ENCODE data around the gene KCNQ4. TPM values are rescaled to one million over a fixed set of nuclear protein-coding genes. Genes with fewer than 3 reads are reported as not detected.

The KCNQ4 gene
- total RNA-seq, 6 experiments from 2014 or later, result 0.05 TPM; not detected in 5

DNA sequence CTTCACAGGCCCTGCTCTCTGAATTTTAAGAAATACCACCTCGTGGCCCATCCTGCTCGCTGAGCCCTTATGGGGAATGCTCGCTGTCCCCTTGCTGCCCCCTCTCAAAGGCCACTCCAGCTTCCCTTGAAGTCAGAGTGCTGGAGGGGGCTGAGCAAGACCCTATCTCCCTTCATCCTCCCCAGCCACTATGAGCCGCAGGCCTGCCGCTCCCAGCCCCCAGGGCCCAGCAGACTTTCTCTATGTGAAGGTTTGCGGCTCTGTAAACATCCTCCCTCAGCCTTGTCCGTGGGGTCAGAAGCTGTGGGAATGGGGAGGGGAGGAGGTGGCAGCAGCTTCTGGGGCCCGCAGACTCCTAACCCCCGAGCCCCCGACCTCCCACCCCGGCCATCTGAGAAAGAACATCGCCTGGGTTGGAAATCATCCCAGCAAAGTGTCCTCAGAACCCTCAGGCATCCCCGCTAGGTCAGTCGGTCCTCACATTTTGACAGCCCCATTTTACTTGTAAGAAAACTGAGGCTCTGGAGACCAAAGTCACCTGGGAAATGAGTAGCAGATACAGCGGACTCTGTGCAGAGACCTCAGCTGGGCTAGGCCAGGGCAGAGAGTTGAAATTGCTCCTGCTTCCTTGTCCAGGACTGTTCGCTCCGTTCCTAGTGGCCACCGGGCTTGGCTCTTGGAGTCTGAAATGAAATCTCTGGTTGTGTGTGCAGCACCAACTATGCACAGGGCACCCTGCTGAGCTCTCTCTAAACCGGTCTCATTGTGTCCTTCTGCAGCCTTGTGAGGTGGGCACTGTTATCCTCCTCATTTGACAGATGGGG lies 4.4 kb downstream of the KCNQ4 start:
- Mint-ChIP-seq H3K9me3 (no peaks in the 10 kb centered on the region), H3K27ac (no peak overlapping the region), H3K4me3 (no peak overlapping the region), H3K4me1 (ENCODE audit: low read depth) (peaks cover 5% of the 10 kb centered on the region), H3K36me3 (ENCODE audit: low read depth) (no peaks in the 10 kb centered on the region), H3K27me3 (ENCODE audit: insufficient read depth) (peaks cover 57% of the 10 kb centered on the region)
- no peak for DNase-seq
- TF ChIP-seq CTCF (IDR thresholded peaks at IDR 0.05), result no peak

- no peak overlapping the region for H3K4me3 Mint-ChIP-seq
- H3K9me3 Mint-ChIP-seq, result no peaks in the 10 kb centered on the region
- no peak for TF ChIP-seq CTCF (IDR thresholded peaks at IDR 0.05)
- H3K27ac Mint-ChIP-seq, result no peak overlapping the region
- no peaks in the 10 kb centered on the region for H3K4me1 Mint-ChIP-seq (ENCODE audit: low read depth)
- peaks cover 61% of the 10 kb centered on the region for H3K27me3 Mint-ChIP-seq (ENCODE audit: insufficient read depth)
- no peaks in the 10 kb centered on the region for H3K36me3 Mint-ChIP-seq (ENCODE audit: low read depth)
- DNase-seq, result no peak
Observed at GRCh38 chr1:40788561-40789341, 5.2 kb downstream of the KCNQ4 start.

DNA sequence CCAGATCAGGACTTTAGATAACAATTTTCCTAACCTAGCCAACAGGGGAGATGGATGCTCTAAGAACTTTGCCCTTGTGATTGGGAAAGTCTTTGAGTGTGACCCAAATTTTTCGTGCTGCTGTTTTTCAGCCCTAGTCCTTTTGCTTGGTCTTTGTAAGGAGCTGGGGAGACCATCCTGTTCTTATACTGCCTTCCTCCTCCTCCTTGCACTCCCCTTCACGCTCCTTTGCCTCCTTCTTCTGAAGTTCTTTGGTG lies 5.7 kb downstream of the KCNQ4 start:
- Mint-ChIP-seq H3K4me3 (no peak overlapping the region), H3K27me3 (ENCODE audit: insufficient read depth) (peaks cover 66% of the 10 kb centered on the region), H3K27ac (no peak overlapping the region), H3K9me3 (no peaks in the 10 kb centered on the region), H3K36me3 (ENCODE audit: low read depth) (no peaks in the 10 kb centered on the region), H3K4me1 (ENCODE audit: low read depth) (no peaks in the 10 kb centered on the region)
- no peak for DNase-seq
- TF ChIP-seq CTCF (IDR thresholded peaks at IDR 0.05), result no peak

DNA sequence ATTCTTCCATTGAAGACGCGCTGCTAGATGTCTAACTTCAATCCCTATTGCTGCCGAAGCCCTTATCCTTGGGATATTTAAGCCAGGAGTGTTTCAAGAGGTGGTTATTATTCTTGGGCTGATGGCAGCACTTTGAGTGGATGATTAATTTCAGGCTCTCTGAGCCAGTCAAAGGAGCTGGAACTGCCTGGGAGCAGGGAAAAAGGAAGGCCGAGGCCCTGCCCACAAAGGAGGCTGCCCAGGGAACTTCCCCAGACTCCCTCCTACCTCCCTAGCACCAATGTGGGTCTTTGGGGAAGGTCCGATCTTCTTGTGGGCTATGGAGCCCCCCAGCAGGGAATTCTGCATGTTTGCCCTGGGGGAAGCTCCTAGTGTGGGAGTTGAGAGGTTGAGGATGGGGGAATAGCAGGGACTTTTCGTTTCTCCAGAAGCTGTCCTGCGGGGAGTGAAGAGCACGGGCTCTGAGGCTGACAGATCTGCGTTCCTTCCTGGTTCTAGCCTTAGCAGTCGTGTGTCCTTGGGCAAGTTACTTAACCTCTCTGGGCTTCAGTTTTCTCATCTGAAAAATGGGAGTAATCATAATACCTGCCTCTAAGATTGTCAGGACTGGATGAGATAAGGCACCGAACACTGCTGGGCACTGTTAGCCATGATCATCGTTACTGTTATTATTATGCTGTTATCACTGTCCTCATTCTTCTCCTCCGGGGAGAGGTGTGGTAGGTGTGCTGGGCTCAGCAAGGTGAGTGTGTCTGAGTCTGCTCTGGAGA lies 6.3 kb downstream of the KCNQ4 start:
- Mint-ChIP-seq H3K4me1 (ENCODE audit: low read depth) (no peaks in the 10 kb centered on the region), H3K27me3 (ENCODE audit: insufficient read depth) (peaks cover 65% of the 10 kb centered on the region), H3K36me3 (ENCODE audit: low read depth) (no peaks in the 10 kb centered on the region), H3K27ac (no peak overlapping the region), H3K9me3 (no peaks in the 10 kb centered on the region), H3K4me3 (no peak overlapping the region)
- no peak for TF ChIP-seq CTCF (IDR thresholded peaks at IDR 0.05)
- no peak for DNase-seq

- Mint-ChIP-seq H3K4me3 (no peak overlapping the region), H3K36me3 (ENCODE audit: low read depth) (no peaks in the 10 kb centered on the region), H3K9me3 (no peaks in the 10 kb centered on the region), H3K4me1 (ENCODE audit: low read depth) (peaks cover 9% of the 10 kb centered on the region), H3K27ac (no peak overlapping the region), H3K27me3 (ENCODE audit: insufficient read depth) (peaks cover 58% of the 10 kb centered on the region)
- TF ChIP-seq CTCF (IDR thresholded peaks at IDR 0.05), result no peak
- no peak for DNase-seq
Observed at GRCh38 chr1:40792036-40792435, 8.4 kb downstream of the KCNQ4 start.
